Suprapubic skin (tissue), 4 donors: ENCODE results near the gene DAP. TPM values are rescaled to one million over a fixed set of nuclear protein-coding genes. Genes with fewer than 3 reads are reported as not detected.

ENCODE experiments used
- DNase-seq, 2 donors: peaks; one replicate each; pipeline ENCODE4 v3.0.0-alpha.2; 2019; ENCODE audit warnings: low spot score in 2 of 2
- H3K27ac ChIP-seq: fragments of 200-600 bp; sonication (generic); one replicate; pipeline ENCODE4 v1.5.1; 2019
- H3K27me3 ChIP-seq: fragments of 200-600 bp; sonication (generic); one replicate; pipeline ENCODE4 v1.5.1; 2019
- H3K36me3 ChIP-seq: fragments of 200-600 bp; sonication (generic); one replicate; pipeline ENCODE4 v1.5.1; 2019
- H3K4me1 ChIP-seq: fragments of 200-600 bp; sonication (generic); one replicate; pipeline ENCODE4 v1.5.1; 2019
- H3K4me3 ChIP-seq: fragments of 200-600 bp; sonication (generic); one replicate; pipeline ENCODE4 v1.5.1; 2019; ENCODE audit warnings: mild to moderate bottlenecking
- H3K9me3 ChIP-seq: fragments of 200-600 bp; sonication (generic); one replicate; pipeline ENCODE4 v1.5.1; 2019
- CTCF ChIP-seq, 2 donors: fragments of 200-600 bp in 1 of 2; fragments of 450-650 bp in 1 of 2; sonication (generic) in 1 of 2; IDR thresholded peaks; one replicate each; pipeline ENCODE4 v1.5.1; 2016 to 2019; ENCODE audit warnings: antibody characterized with exemption in 2 of 2, mild to moderate bottlenecking in 1 of 2, moderate library complexity in 1 of 2
- EP300 ChIP-seq: sonication (generic); formaldehyde crosslinking; IDR thresholded peaks from one replicate; pipeline ENCODE4 v1.6.1; 2017; ENCODE audit warnings: antibody characterized with exemption
- POLR2A ChIP-seq, 2 donors: fragments of 450-650 bp; IDR thresholded peaks; one replicate each; pipeline ENCODE4 v1.6.1; 2017; ENCODE audit warnings: antibody characterized with exemption in 2 of 2, mild to moderate bottlenecking in 2 of 2, moderate library complexity in 2 of 2
- POLR2AphosphoS5 ChIP-seq, 3 donors: sonication (generic); formaldehyde crosslinking; IDR thresholded peaks; one replicate each; pipeline ENCODE4 v1.6.1; 2017; ENCODE audit warnings: antibody characterized with exemption in 3 of 3
- WGBS: methylation state at CpG from one replicate; pipeline ENCODE4 v1.1.5; 2018; 5-methylcytosine and 5-hydroxymethylcytosine counted together
- total RNA-seq, 4 donors: library from RNA; depleted of rRNA; stranded (reverse); fragments of >200 nt; gene quantifications; one replicate each; pipeline ENCODE4 v1.1.0, GENCODE V29; 2016

DAP gene
- total RNA-seq, 4 donors from 2014 or later: 37.8 to 71.7 (median 56.4) TPM

GRCh38 chr5:10706326-10706725, 54.7 kb downstream of the DAP start:
- Histone ChIP-seq H3K9me3 (no peaks in the 10 kb centered on the region), H3K27me3 (no peaks in the 10 kb centered on the region), H3K4me1 (peaks cover 36% of the 10 kb centered on the region), H3K27ac (no peak overlapping the region), H3K4me3 (no peak overlapping the region), H3K36me3 (no peaks in the 10 kb centered on the region)
- TF ChIP-seq CTCF (IDR thresholded peaks at IDR 0.05) (no peak), POLR2AphosphoS5 (IDR thresholded peaks at IDR 0.05) (no peak), EP300 (no peak), POLR2A (IDR thresholded peaks at IDR 0.05) (no peak)
- no peak for DNase-seq
- WGBS: 69% methylated on average over 4 of the region's 4 CpGs

- WGBS: 97% methylated on average over 2 of the region's 2 CpGs
- no peaks in the 10 kb centered on the region for H3K27me3 ChIP-seq
- H3K9me3 ChIP-seq: no peaks in the 10 kb centered on the region
- H3K4me3 ChIP-seq: no peak overlapping the region
- H3K36me3 ChIP-seq: no peaks in the 10 kb centered on the region
- H3K27ac ChIP-seq: no peak overlapping the region
- H3K4me1 ChIP-seq: peaks cover 36% of the 10 kb centered on the region
- DNase-seq: no peak
- TF ChIP-seq POLR2AphosphoS5 (IDR thresholded peaks at IDR 0.05) (no peak), EP300 (no peak), CTCF (IDR thresholded peaks at IDR 0.05) (no peak), POLR2A (IDR thresholded peaks at IDR 0.05) (no peak)
These were observed 55.3 kb downstream of the DAP start for GRCh38 chr5:10705747-10706146.

- no peaks in the 10 kb centered on the region for H3K27me3 ChIP-seq
- no peak for DNase-seq
- WGBS: 75% methylated on average over 10 of the region's 10 CpGs
- no peaks in the 10 kb centered on the region for H3K9me3 ChIP-seq
- H3K36me3 ChIP-seq: peaks cover 4% of the 10 kb centered on the region
- H3K4me1 ChIP-seq: peaks cover 36% of the 10 kb centered on the region
- H3K27ac ChIP-seq: no peak overlapping the region
- H3K4me3 ChIP-seq: no peak overlapping the region
- TF ChIP-seq POLR2A (IDR thresholded peaks at IDR 0.05): no peak
- TF ChIP-seq CTCF (IDR thresholded peaks at IDR 0.05): no peak
- no peak for TF ChIP-seq EP300
- no peak for TF ChIP-seq POLR2AphosphoS5 (IDR thresholded peaks at IDR 0.05)
These were observed 55.9 kb downstream of the DAP start for GRCh38 chr5:10704949-10705621.

GRCh38 chr5:10703676-10704075, 57.4 kb downstream of the DAP start:
- no peak for DNase-seq

More at GRCh38 chr5:10703676-10704075, 57.4 kb downstream of the DAP start:
- 46% methylated on average over 5 of the region's 5 CpGs for WGBS
- Histone ChIP-seq H3K36me3 (peaks cover 7% of the 10 kb centered on the region), H3K27me3 (no peaks in the 10 kb centered on the region), H3K4me1 (peaks cover 36% of the 10 kb centered on the region), H3K9me3 (no peaks in the 10 kb centered on the region), H3K4me3 (no peak overlapping the region), H3K27ac (peak overlapping the region; percentile 45)
- TF ChIP-seq POLR2A (IDR thresholded peaks at IDR 0.05) (no peak), CTCF (IDR thresholded peaks at IDR 0.05) (no peak), POLR2AphosphoS5 (IDR thresholded peaks at IDR 0.05) (no peak), EP300 (no peak)
